Ishikawa (cell line): ENCODE data around the gene SCGB2A2.

Experiments used
- CEBPB ChIP-seq: IDR thresholded peaks from 2 replicates; pipeline ENCODE4 v1.6.1; 2012
- CREB1 ChIP-seq: IDR thresholded peaks from 2 replicates; pipeline ENCODE4 v1.6.1; 2012; ENCODE audit warnings: low read depth
- EGR1 ChIP-seq: IDR thresholded peaks from 2 replicates; pipeline ENCODE4 v1.6.1; 2012
- EP300 ChIP-seq: IDR thresholded peaks from 2 replicates; pipeline ENCODE4 v1.6.1; 2012; ENCODE audit warnings: borderline replicate concordance
- FOXM1 ChIP-seq: IDR thresholded peaks from 2 replicates; pipeline ENCODE4 v1.6.1; 2012; ENCODE audit warnings: low read depth, borderline replicate concordance
- NFIC ChIP-seq: IDR thresholded peaks from 2 replicates; pipeline ENCODE4 v1.6.1; 2012
- RAD21 ChIP-seq: IDR thresholded peaks from 2 replicates; pipeline ENCODE4 v1.6.1; 2012; ENCODE audit warnings: low read depth
- REST ChIP-seq: IDR thresholded peaks from 2 replicates; pipeline ENCODE4 v1.6.1; 2012; ENCODE audit warnings: low read depth, mild to moderate bottlenecking
- TAF1 ChIP-seq: IDR thresholded peaks from 2 replicates; pipeline ENCODE4 v1.6.1; 2012; ENCODE audit warnings: low read depth, mild to moderate bottlenecking
- TCF12 ChIP-seq: IDR thresholded peaks from 2 replicates; pipeline ENCODE4 v1.6.1; 2012; ENCODE audit warnings: low read depth
- YY1 ChIP-seq: IDR thresholded peaks from 2 replicates; pipeline ENCODE4 v1.6.1; 2012; ENCODE audit warnings: low read depth
- ZBTB7A ChIP-seq: IDR thresholded peaks from 2 replicates; pipeline ENCODE4 v1.6.1; 2012; ENCODE audit warnings: low read depth
- TF ChIP-seq, protein P1 (sequence below): IDR thresholded peaks from 2 replicates; pipeline ENCODE4 v1.6.1; 2012

GRCh38 chr11:62309991-62310390 is 40.0 kb downstream of the SCGB2A2 start:
- no peak for TF ChIP-seq CEBPB
- TF ChIP-seq, protein P1, sequence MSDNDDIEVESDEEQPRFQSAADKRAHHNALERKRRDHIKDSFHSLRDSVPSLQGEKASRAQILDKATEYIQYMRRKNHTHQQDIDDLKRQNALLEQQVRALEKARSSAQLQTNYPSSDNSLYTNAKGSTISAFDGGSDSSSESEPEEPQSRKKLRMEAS, result no peak
- no peak for TF ChIP-seq TCF12
- TF ChIP-seq EGR1, result no peak
- no peak for TF ChIP-seq YY1
- no peak for TF ChIP-seq REST
- no peak for TF ChIP-seq EP300
- no peak for TF ChIP-seq RAD21
- no peak for TF ChIP-seq ZBTB7A
- TF ChIP-seq TAF1, result no peak
- TF ChIP-seq NFIC, result no peak
- no peak for TF ChIP-seq FOXM1
- no peak for TF ChIP-seq CREB1
